Activated T-helper 2 cell treated with anti-CD3 and anti-CD28 coated beads, Interferon-gamma antibody, Interleukin-2, Interleukin-4, amounts not matched to agents 10 μg/mL and 5 μg/mL and 100 μg/mL, durations not matched to agents 14 hours and 24 hours and 36 hours (primary cell): ENCODE data around the gene MMS19. TPM values are rescaled to one million over a fixed set of nuclear protein-coding genes. Genes with fewer than 3 reads are reported as not detected.
"Not testable (repeated sequence)": the region's sequence is repeated elsewhere in the genome, so short reads cannot be mapped to it uniquely, and the experiment has no call there.

Experiments used
- DNase-seq: peaks from one replicate; pipeline ENCODE4 v3.0.0; 2021; ENCODE audit warnings: low spot score
- H3K27ac Mint-ChIP-seq: one replicate; pipeline ENCODE4 v1.8.0; 2021; ENCODE audit warnings: mixed read lengths
- H3K27me3 Mint-ChIP-seq: one replicate; pipeline ENCODE4 v1.8.0; 2021; ENCODE audit warnings: low read depth, mixed read lengths
- H3K36me3 Mint-ChIP-seq: one replicate; pipeline ENCODE4 v1.8.0; 2021; ENCODE audit warnings: low read depth, mixed read lengths
- H3K4me1 Mint-ChIP-seq: one replicate; pipeline ENCODE4 v1.8.0; 2021; ENCODE audit warnings: low read depth, mixed read lengths
- H3K4me3 Mint-ChIP-seq: one replicate; pipeline ENCODE4 v1.8.0; 2021; ENCODE audit warnings: low read depth, mild to moderate bottlenecking, moderate library complexity, mixed read lengths
- H3K9me3 Mint-ChIP-seq: one replicate; pipeline ENCODE4 v1.8.0; 2021; ENCODE audit warnings: mixed read lengths
- intact Hi-C: fragments of 100-400 bp; cut with micrococcal nuclease; formaldehyde crosslinking; loops from one replicate; pipeline ENCODE4 v1.15.1; 2023
- total RNA-seq: library from RNA; stranded (reverse); gene quantifications from 2 replicates; pipeline ENCODE4 v1.2.3, GENCODE V29; 2022

The MMS19 gene
- total RNA-seq, 1 donor from 2014 or later, result 106 TPM

- peaks cover 2% of the 10 kb centered on the region for H3K4me1 Mint-ChIP-seq
- no peak overlapping the region for H3K4me3 Mint-ChIP-seq
- H3K27me3 Mint-ChIP-seq, result no peaks in the 10 kb centered on the region
- no peak overlapping the region for H3K27ac Mint-ChIP-seq
- no peak for DNase-seq
- H3K36me3 Mint-ChIP-seq, result no peaks in the 10 kb centered on the region
- intact Hi-C loops, result loop anchor here (1.0 kb wide), 1 partner anchor 18 kb away; no protein-coding TSS in a partner anchor
- no peaks in the 10 kb centered on the region for H3K9me3 Mint-ChIP-seq
Observed at GRCh38 chr10:97534746-97535367, 36.6 kb upstream of the MMS19 start.

GRCh38 chr10:97533888-97534287 lies 35.7 kb upstream of the MMS19 start:
- H3K27me3 Mint-ChIP-seq, result no peaks in the 10 kb centered on the region
- intact Hi-C loops, result no loop called here

GRCh38 chr10:97532935-97533671 lies 34.9 kb upstream of the MMS19 start:
- no peaks in the 10 kb centered on the region for H3K36me3 Mint-ChIP-seq
- H3K27me3 Mint-ChIP-seq, result no peaks in the 10 kb centered on the region
- intact Hi-C loops, result no loop called here
- no peak overlapping the region for H3K4me3 Mint-ChIP-seq
- no peak overlapping the region for H3K27ac Mint-ChIP-seq
- no peak for DNase-seq
- H3K4me1 Mint-ChIP-seq, result peaks cover 2% of the 10 kb centered on the region
- no peaks in the 10 kb centered on the region for H3K9me3 Mint-ChIP-seq

More at GRCh38 chr10:97533888-97534287, 35.7 kb upstream of the MMS19 start:
- Mint-ChIP-seq H3K4me3 (no peak overlapping the region), H3K4me1 (peaks cover 2% of the 10 kb centered on the region), H3K9me3 (no peaks in the 10 kb centered on the region), H3K36me3 (no peaks in the 10 kb centered on the region), H3K27ac (no peak overlapping the region)
- DNase-seq, result no peak

GRCh38 chr10:97531401-97531986 lies 33.3 kb upstream of the MMS19 start:
- Mint-ChIP-seq H3K4me3 (no peak overlapping the region), H3K9me3 (no peaks in the 10 kb centered on the region), H3K27me3 (no peaks in the 10 kb centered on the region), H3K36me3 (no peaks in the 10 kb centered on the region), H3K27ac (no peak overlapping the region), H3K4me1 (peaks cover 2% of the 10 kb centered on the region)
- intact Hi-C loops, result no loop called here
- DNase-seq, result no peak

- no peak for DNase-seq
- no peaks in the 10 kb centered on the region for H3K36me3 Mint-ChIP-seq
- intact Hi-C loops, result no loop called here
- no peak overlapping the region for H3K4me3 Mint-ChIP-seq
- peaks cover 2% of the 10 kb centered on the region for H3K4me1 Mint-ChIP-seq
- no peak overlapping the region for H3K27ac Mint-ChIP-seq
- H3K27me3 Mint-ChIP-seq, result no peaks in the 10 kb centered on the region
- H3K9me3 Mint-ChIP-seq, result no peaks in the 10 kb centered on the region
Observed at GRCh38 chr10:97529685-97530465, 31.7 kb upstream of the MMS19 start.

GRCh38 chr10:97528876-97529275 lies 30.7 kb upstream of the MMS19 start:
- H3K27ac Mint-ChIP-seq, DNase-seq, H3K36me3 Mint-ChIP-seq, H3K27me3 Mint-ChIP-seq, H3K4me3 Mint-ChIP-seq, H3K4me1 Mint-ChIP-seq, intact Hi-C loops, H3K9me3 Mint-ChIP-seq: not testable (repeated sequence)

- intact Hi-C loops, result no loop called here
- H3K4me3 Mint-ChIP-seq, result no peak overlapping the region
- H3K27me3 Mint-ChIP-seq, result peaks cover 8% of the 10 kb centered on the region
- no peaks in the 10 kb centered on the region for H3K4me1 Mint-ChIP-seq
- no peaks in the 10 kb centered on the region for H3K9me3 Mint-ChIP-seq
- H3K36me3 Mint-ChIP-seq, result no peaks in the 10 kb centered on the region
- H3K27ac Mint-ChIP-seq, result no peak overlapping the region
- no peak for DNase-seq
Observed at GRCh38 chr10:97525683-97526110, 27.5 kb upstream of the MMS19 start.

GRCh38 chr10:97525086-97525485 lies 26.9 kb upstream of the MMS19 start:
- intact Hi-C loops, result no loop called here
- H3K9me3 Mint-ChIP-seq, result no peaks in the 10 kb centered on the region
- H3K4me3 Mint-ChIP-seq, result no peak overlapping the region
- no peaks in the 10 kb centered on the region for H3K4me1 Mint-ChIP-seq
- H3K27ac Mint-ChIP-seq, result no peak overlapping the region
- no peak for DNase-seq
- peaks cover 11% of the 10 kb centered on the region for H3K27me3 Mint-ChIP-seq
- no peaks in the 10 kb centered on the region for H3K36me3 Mint-ChIP-seq

GRCh38 chr10:97522937-97523336 lies 24.7 kb upstream of the MMS19 start:
- Mint-ChIP-seq H3K27ac (no peak overlapping the region), H3K36me3 (no peaks in the 10 kb centered on the region), H3K4me1 (no peaks in the 10 kb centered on the region), H3K27me3 (peaks cover 16% of the 10 kb centered on the region), H3K9me3 (no peaks in the 10 kb centered on the region), H3K4me3 (no peak overlapping the region)
- intact Hi-C loops, result no loop called here
- DNase-seq, result no peak

GRCh38 chr10:97522071-97522470 lies 23.8 kb upstream of the MMS19 start:
- intact Hi-C loops, result no loop called here

GRCh38 chr10:97520978-97521761 lies 22.9 kb upstream of the MMS19 start:
- intact Hi-C loops, result no loop called here

More at GRCh38 chr10:97522071-97522470, 23.8 kb upstream of the MMS19 start:
- H3K9me3 Mint-ChIP-seq, result no peaks in the 10 kb centered on the region
- DNase-seq, result no peak
- no peaks in the 10 kb centered on the region for H3K4me1 Mint-ChIP-seq
- H3K4me3 Mint-ChIP-seq, result no peak overlapping the region
- no peaks in the 10 kb centered on the region for H3K36me3 Mint-ChIP-seq
- H3K27ac Mint-ChIP-seq, result no peak overlapping the region
- H3K27me3 Mint-ChIP-seq, result peaks cover 16% of the 10 kb centered on the region

GRCh38 chr10:97520520-97520919 lies 22.3 kb upstream of the MMS19 start:
- no peak overlapping the region for H3K4me3 Mint-ChIP-seq
- DNase-seq, result no peak
- no peak overlapping the region for H3K27ac Mint-ChIP-seq
- intact Hi-C loops, result no loop called here
- no peaks in the 10 kb centered on the region for H3K36me3 Mint-ChIP-seq
- peaks cover 16% of the 10 kb centered on the region for H3K27me3 Mint-ChIP-seq
- no peaks in the 10 kb centered on the region for H3K9me3 Mint-ChIP-seq
- H3K4me1 Mint-ChIP-seq, result no peaks in the 10 kb centered on the region

More at GRCh38 chr10:97520978-97521761, 22.9 kb upstream of the MMS19 start:
- Mint-ChIP-seq H3K9me3 (no peaks in the 10 kb centered on the region), H3K27ac (no peak overlapping the region), H3K4me1 (no peaks in the 10 kb centered on the region), H3K36me3 (no peaks in the 10 kb centered on the region), H3K27me3 (peaks cover 16% of the 10 kb centered on the region), H3K4me3 (no peak overlapping the region)
- DNase-seq, result no peak
